CD4-positive, alpha-beta T cell (primary cell): Measurements from ENCODE around the gene ENG. TPM values are rescaled to one million over a fixed set of nuclear protein-coding genes. Genes with fewer than 3 reads are reported as not detected.

Source experiments
- ATAC-seq: fragments of 200-7000 bp; cut with Tn5 transposase; one replicate; pipeline ENCODE4 v1.10.0; 2022; ENCODE audit warnings: mild to moderate bottlenecking; ENCODE audit not compliant: poor library complexity
- CTCF ChIA-PET: fragments of 350-600 bp; sonication (Branson Sonifier 250); formaldehyde crosslinking; loops from one replicate; lab custom pipeline; 2021; ENCODE audit warnings: antibody characterized with exemption, inconsistent platforms; lab: Charles Lee
- POLR2A ChIA-PET: fragments of 350-600 bp; sonication (Branson Sonifier 250); formaldehyde crosslinking; loops from one replicate; lab custom pipeline; 2021; ENCODE audit warnings: antibody characterized with exemption, inconsistent platforms; lab: Charles Lee
- DNase-seq, 14 experiments: peaks; one replicate each; pipeline ENCODE4 v3.0.0-alpha.2; 2013 to 2020; ENCODE audit warnings: mixed read lengths in 2 of 14
- H3K27ac ChIP-seq, 2 donors: one replicate each; pipeline versions ENCODE4 v1.5.1 to v1.7.0; 2013; ENCODE audit warnings: low read length in 2 of 2, low read depth in 1 of 2, mild to moderate bottlenecking in 1 of 2
- H3K27me3 ChIP-seq, 2 experiments: 1 replicate in 1 of 2; 2 replicates in 1 of 2; pipeline versions ENCODE4 v1.6.1 to v1.7.0; 2013; ENCODE audit warnings: low read length in 2 of 2, control low read depth in 1 of 2, mild to moderate bottlenecking in 1 of 2, moderate library complexity in 1 of 2; ENCODE audit not compliant: insufficient read depth in 2 of 2, control insufficient read depth in 1 of 2
- H3K36me3 ChIP-seq: one replicate; pipeline ENCODE4 v1.6.1; 2013; ENCODE audit warnings: low read length, control low read depth; ENCODE audit not compliant: insufficient read depth
- H3K4me1 ChIP-seq: one replicate; pipeline ENCODE4 v1.6.1; 2013; ENCODE audit warnings: low read length, control low read depth; ENCODE audit not compliant: insufficient read depth
- H3K4me3 ChIP-seq: one replicate; pipeline ENCODE4 v1.5.1; 2013; ENCODE audit warnings: mild to moderate bottlenecking, low read length, moderate library complexity
- H3K9me3 ChIP-seq, 2 experiments: 1 replicate in 1 of 2; 2 replicates in 1 of 2; pipeline versions ENCODE4 v1.6.1 to v1.7.0; 2013; ENCODE audit warnings: low read length in 2 of 2, mild to moderate bottlenecking in 2 of 2, control low read depth in 1 of 2, moderate library complexity in 1 of 2; ENCODE audit not compliant: control insufficient read depth in 1 of 2, insufficient read depth in 1 of 2
- H3K27ac Mint-ChIP-seq: one replicate; pipeline ENCODE4 v1.8.0; 2020; ENCODE audit warnings: mixed read lengths
- H3K27me3 Mint-ChIP-seq: one replicate; pipeline ENCODE4 v1.8.0; 2021; ENCODE audit warnings: mixed read lengths
- H3K36me3 Mint-ChIP-seq: one replicate; pipeline ENCODE4 v1.8.0; 2021; ENCODE audit warnings: low read depth, mixed read lengths
- H3K4me1 Mint-ChIP-seq: one replicate; pipeline ENCODE4 v1.8.0; 2021; ENCODE audit warnings: low read depth, mixed read lengths
- H3K4me3 Mint-ChIP-seq: one replicate; pipeline ENCODE4 v1.8.0; 2020; ENCODE audit warnings: mild to moderate bottlenecking, mixed read lengths
- H3K9me3 Mint-ChIP-seq: one replicate; pipeline ENCODE4 v1.8.0; 2020; ENCODE audit warnings: mixed read lengths
- intact Hi-C, 2 experiments: fragments of 100-400 bp; cut with DNase I in 1 of 2; cut with micrococcal nuclease in 1 of 2; formaldehyde crosslinking; loops; one replicate each; pipeline versions ENCODE4 v1.15.1 to v1.9.0; 2023 to 2025; cut with DNase I, micrococcal nuclease
- total RNA-seq, 174 experiments: library from RNA in 2 of 174; stranded (reverse) in 2 of 174; gene quantifications; one replicate each; pipeline ENCODE4 v1.2.3 and lab custom pipeline; 2021 to 2026
- TF ChIP-seq, protein P1 (sequence below): fragments of 200-600 bp; IDR thresholded peaks from one replicate; pipeline ENCODE4 v1.8.0; 2022; ENCODE audit warnings: antibody characterized with exemption, mild to moderate bottlenecking

The ENG gene
- total RNA-seq, 2 experiments from 2014 or later: 2.5 to 2.6 TPM

DNA sequence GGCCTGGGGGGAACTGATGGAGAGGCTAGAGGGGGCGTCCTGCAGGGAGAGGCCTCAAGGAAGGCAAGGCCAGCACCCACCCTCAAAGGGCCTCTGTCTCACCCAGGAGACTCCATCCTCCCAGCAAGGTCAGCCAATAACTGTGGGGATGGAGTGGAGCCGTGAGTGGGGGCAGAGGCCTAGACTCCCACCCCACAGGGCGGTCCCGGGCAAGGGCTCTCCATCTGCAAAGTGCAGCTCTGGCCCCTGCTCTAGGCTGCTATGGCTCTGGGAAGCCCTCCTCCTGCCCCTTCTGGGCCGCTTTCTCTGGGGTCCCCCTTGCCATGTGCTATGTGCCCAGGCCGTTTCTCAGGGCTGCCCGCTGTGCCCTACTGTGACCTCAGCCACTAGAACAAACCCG, 37.7 kb downstream of the ENG start:
- TF ChIP-seq, protein P1, sequence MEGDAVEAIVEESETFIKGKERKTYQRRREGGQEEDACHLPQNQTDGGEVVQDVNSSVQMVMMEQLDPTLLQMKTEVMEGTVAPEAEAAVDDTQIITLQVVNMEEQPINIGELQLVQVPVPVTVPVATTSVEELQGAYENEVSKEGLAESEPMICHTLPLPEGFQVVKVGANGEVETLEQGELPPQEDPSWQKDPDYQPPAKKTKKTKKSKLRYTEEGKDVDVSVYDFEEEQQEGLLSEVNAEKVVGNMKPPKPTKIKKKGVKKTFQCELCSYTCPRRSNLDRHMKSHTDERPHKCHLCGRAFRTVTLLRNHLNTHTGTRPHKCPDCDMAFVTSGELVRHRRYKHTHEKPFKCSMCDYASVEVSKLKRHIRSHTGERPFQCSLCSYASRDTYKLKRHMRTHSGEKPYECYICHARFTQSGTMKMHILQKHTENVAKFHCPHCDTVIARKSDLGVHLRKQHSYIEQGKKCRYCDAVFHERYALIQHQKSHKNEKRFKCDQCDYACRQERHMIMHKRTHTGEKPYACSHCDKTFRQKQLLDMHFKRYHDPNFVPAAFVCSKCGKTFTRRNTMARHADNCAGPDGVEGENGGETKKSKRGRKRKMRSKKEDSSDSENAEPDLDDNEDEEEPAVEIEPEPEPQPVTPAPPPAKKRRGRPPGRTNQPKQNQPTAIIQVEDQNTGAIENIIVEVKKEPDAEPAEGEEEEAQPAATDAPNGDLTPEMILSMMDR: no peak
- Mint-ChIP-seq H3K36me3 (peaks cover 51% of the 10 kb centered on the region), H3K27ac (no peak overlapping the region), H3K4me3 (no peak overlapping the region), H3K9me3 (no peaks in the 10 kb centered on the region), H3K27me3 (no peaks in the 10 kb centered on the region), H3K4me1 (no peaks in the 10 kb centered on the region)
- intact Hi-C loops: no loop called here
- ChIA-PET CTCF (no interaction called here), POLR2A (no interaction called here)
- Histone ChIP-seq H3K27me3 (no peaks in the 10 kb centered on the region), H3K4me1 (no peaks in the 10 kb centered on the region), H3K27ac (peak overlapping the region in 1 of 2 donors; percentile 7), H3K9me3 (no peaks in the 10 kb centered on the region), H3K36me3 (peaks cover 54% of the 10 kb centered on the region), H3K4me3 (no peak overlapping the region)
- DNase-seq (no peak), ATAC-seq (no peak)

DNA sequence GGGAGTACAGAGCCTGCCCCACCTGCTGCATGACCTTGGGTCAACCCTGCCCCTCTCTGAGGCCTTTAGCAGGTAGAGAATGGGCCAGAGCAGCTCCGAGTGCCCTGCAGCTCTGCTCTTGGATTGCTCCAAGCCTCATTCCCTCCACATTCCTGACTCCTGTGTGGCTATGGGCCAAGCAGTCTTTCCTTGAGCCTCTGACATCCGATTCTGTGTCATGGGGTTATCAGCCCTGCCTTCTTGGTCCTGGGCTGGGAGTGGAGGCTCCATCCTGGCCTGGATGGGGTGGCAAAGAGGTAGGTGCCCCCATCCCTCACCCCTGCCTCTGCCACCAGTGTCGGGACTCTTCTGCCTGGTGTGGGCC, 38.1 kb downstream of the ENG start:
- H3K4me1 ChIP-seq: no peaks in the 10 kb centered on the region
- CTCF ChIA-PET: no interaction called here
- TF ChIP-seq, protein P1: no peak
- H3K4me3 ChIP-seq: no peak overlapping the region
- H3K27ac ChIP-seq: no peak overlapping the region
- H3K9me3 Mint-ChIP-seq: no peaks in the 10 kb centered on the region
- H3K27me3 ChIP-seq: no peaks in the 10 kb centered on the region
- H3K27me3 Mint-ChIP-seq: no peaks in the 10 kb centered on the region
- DNase-seq (no peak), ATAC-seq (no peak)
- H3K27ac Mint-ChIP-seq: no peak overlapping the region
- POLR2A ChIA-PET: no interaction called here
- peaks cover 56% of the 10 kb centered on the region for H3K36me3 ChIP-seq
- no peaks in the 10 kb centered on the region for H3K4me1 Mint-ChIP-seq
- intact Hi-C loops: no loop called here
- H3K36me3 Mint-ChIP-seq: peaks cover 53% of the 10 kb centered on the region
- H3K9me3 ChIP-seq: no peaks in the 10 kb centered on the region
- H3K4me3 Mint-ChIP-seq: no peak overlapping the region

DNA sequence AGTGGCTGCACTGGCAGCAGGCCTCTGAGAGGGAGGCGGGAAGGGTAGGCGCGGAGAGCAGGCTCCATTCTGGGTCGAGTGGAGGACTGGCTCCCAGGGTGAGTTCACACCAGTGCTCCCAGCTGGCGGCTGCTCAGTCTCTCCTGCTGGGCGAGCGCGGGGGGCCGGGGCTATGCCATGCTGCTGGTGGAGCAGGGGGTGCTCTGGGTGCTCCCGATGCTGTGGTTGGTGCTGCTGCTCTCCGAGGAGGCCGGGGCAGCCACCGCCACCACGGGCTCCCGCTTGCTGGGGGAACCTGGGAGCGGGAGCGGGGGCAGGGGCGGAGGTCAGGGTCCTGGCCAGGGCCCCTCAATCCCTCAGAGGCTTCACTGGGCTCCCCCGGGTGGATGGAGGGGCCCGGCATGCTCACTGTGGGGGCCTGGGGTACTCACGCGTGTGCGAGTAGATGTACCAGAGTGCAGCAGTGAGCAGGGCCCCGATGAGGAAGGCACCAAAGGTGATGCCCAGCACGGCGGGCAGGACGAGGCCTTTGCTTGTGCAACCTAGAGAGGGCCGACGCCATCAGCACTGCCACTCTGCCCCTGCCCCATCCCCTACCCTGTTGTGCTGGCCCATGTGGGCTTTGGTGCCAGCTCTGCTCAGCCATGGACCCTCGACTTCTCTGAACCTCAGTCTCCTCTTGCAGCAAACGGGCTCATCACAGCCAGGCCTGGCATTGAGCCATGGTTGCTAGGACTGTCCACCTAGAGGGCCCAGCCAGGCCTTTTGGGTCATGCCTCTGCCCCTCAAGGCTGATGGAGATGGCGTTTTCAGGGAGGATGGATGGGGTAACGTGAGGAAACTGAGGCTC, 38.7 kb downstream of the ENG start:
- peaks cover 55% of the 10 kb centered on the region for H3K36me3 ChIP-seq
- H3K27me3 ChIP-seq: no peaks in the 10 kb centered on the region
- no peaks in the 10 kb centered on the region for H3K4me1 ChIP-seq
- DNase-seq (no peak), ATAC-seq (no peak)
- ChIA-PET CTCF (no interaction called here), POLR2A (no interaction called here)
- H3K9me3 ChIP-seq: no peaks in the 10 kb centered on the region
- Mint-ChIP-seq H3K27me3 (no peaks in the 10 kb centered on the region), H3K36me3 (peaks cover 51% of the 10 kb centered on the region), H3K4me1 (no peaks in the 10 kb centered on the region), H3K4me3 (no peak overlapping the region), H3K9me3 (no peaks in the 10 kb centered on the region), H3K27ac (no peak overlapping the region)
- no peak overlapping the region for H3K4me3 ChIP-seq
- intact Hi-C loops: no loop called here
- TF ChIP-seq, protein P1: no peak
- no peak overlapping the region for H3K27ac ChIP-seq
